HepG2 (cell line): ENCODE measurements around the gene ACP2. TPM values are rescaled to one million over a fixed set of nuclear protein-coding genes. Genes with fewer than 3 reads are reported as not detected.

Experiments used
- ATAC-seq: fragments of 200-7000 bp; cut with Tn5 transposase; 3 replicates; pipeline ENCODE4 v1.9.1; 2020; ENCODE audit warnings: mild to moderate bottlenecking, moderate library complexity
- BruUV-seq: library from RNA; stranded (reverse); fragments of 400-500 nt; replicated peaks from 2 replicates; lab custom pipeline; 2021; lab: Mats Ljungman, UMichigan
- CTCF ChIA-PET: fragments of 300-600 bp; formaldehyde crosslinking; extraction: SDS; loops from one replicate; lab custom pipeline; 2021; ENCODE audit warnings: low total read pairs, inconsistent platforms, low intra/inter-chr PET ratio; lab: Yijun Ruan, JAX
- POLR2A ChIA-PET: fragments of 350-600 bp; sonication (Branson Sonifier 250); formaldehyde crosslinking; loops from one replicate; lab custom pipeline; 2020; ENCODE audit warnings: antibody characterized with exemption, inconsistent platforms; lab: Yijun Ruan, JAX
- DNase-seq: peaks from one replicate; pipeline ENCODE4 v3.0.0-alpha.2; 2015; ENCODE audit warnings: low spot score
- FAIRE-seq: peaks from 3 replicates; lab custom pipeline; 2011; peaks lifted over from hg19 to GRCh38; lab: Jason Lieb, UNC
- H2AFZ ChIP-seq: one replicate; pipeline ENCODE4 v1.6.1; 2011; ENCODE audit warnings: low read length, inconsistent platforms
- H3K27ac ChIP-seq: fragments of 300-600 bp; 3 replicates; pipeline ENCODE4 v1.8.0; 2011; ENCODE audit warnings: mixed run types, mild to moderate bottlenecking, mixed read lengths, low read length, inconsistent platforms; ENCODE audit not compliant: insufficient read depth; ENCODE audit errors: extremely low read length
- H3K27me3 ChIP-seq, 2 experiments: fragments of 200-600 bp in 1 of 2; 2 replicates in 1 of 2; 3 replicates in 1 of 2; pipeline versions ENCODE4 v1.6.0 to v1.8.0; 2011; ENCODE audit warnings: low read length in 2 of 2, mild to moderate bottlenecking in 2 of 2, moderate library complexity in 2 of 2, inconsistent platforms in 1 of 2; ENCODE audit not compliant: insufficient read depth in 2 of 2, control insufficient read depth in 1 of 2
- H3K36me3 ChIP-seq, 2 experiments: fragments of 200-600 bp in 1 of 2; replicated peaks in 1 of 2; 2 replicates in 1 of 2; 3 replicates in 1 of 2; pipeline versions ENCODE4 v1.5.1 to v1.8.0; 2011; ENCODE audit warnings: low read length in 2 of 2, inconsistent platforms in 1 of 2; ENCODE audit not compliant: insufficient read depth in 2 of 2, control insufficient read depth in 1 of 2
- H3K4me1 ChIP-seq: 2 replicates; pipeline ENCODE4 v1.5.1; 2012; ENCODE audit warnings: low read length, inconsistent platforms; ENCODE audit not compliant: insufficient read depth
- H3K4me2 ChIP-seq: 2 replicates; pipeline ENCODE4 v1.6.0; 2011; ENCODE audit warnings: low read depth, low read length, inconsistent platforms
- H3K4me3 ChIP-seq, 3 experiments: fragments of 200-600 bp in 1 of 3; sonication (generic), shearing (Covaris generic) in 1 of 3; replicated peaks in 1 of 3; 2 replicates each; pipeline ENCODE4 v1.5.1; 2011 to 2016; ENCODE audit warnings: low read length in 3 of 3, inconsistent platforms in 2 of 3, low read depth in 2 of 3, mild to moderate bottlenecking in 2 of 3, control low read depth in 1 of 3, mixed read lengths in 1 of 3; ENCODE audit not compliant: insufficient read depth in 1 of 3
- H3K79me2 ChIP-seq: one replicate; pipeline ENCODE4 v1.6.1; 2011; ENCODE audit warnings: low read length, inconsistent platforms; ENCODE audit not compliant: insufficient read depth
- H3K9ac ChIP-seq: 2 replicates; pipeline ENCODE4 v1.6.0; 2011; ENCODE audit warnings: mild to moderate bottlenecking, low read depth, low read length, inconsistent platforms; ENCODE audit not compliant: insufficient read depth
- H3K9me3 ChIP-seq: 2 replicates; pipeline ENCODE4 v1.5.1; 2012; ENCODE audit warnings: mild to moderate bottlenecking, low read length
- H4K20me1 ChIP-seq: 2 replicates; pipeline ENCODE4 v1.6.0; 2011; ENCODE audit warnings: inconsistent platforms, mild to moderate bottlenecking, low read length, moderate library complexity; ENCODE audit not compliant: insufficient read depth
- AGO2 ChIP-seq: fragments of 200-400 bp; formaldehyde crosslinking; optimal IDR thresholded peaks from 2 replicates; pipeline ENCODE3; 2017; ENCODE audit warnings: mild to moderate bottlenecking, low read depth, low read length, moderate library complexity
- MEIS2 ChIP-seq: sonication (generic); formaldehyde crosslinking; IDR thresholded peaks from 2 replicates; pipeline ENCODE4 v1.9.0; 2021; ENCODE audit warnings: mild to moderate bottlenecking, missing genetic modification reagents
- RBFOX2 ChIP-seq: fragments of 200-400 bp; formaldehyde crosslinking; IDR thresholded peaks from 2 replicates; pipeline ENCODE4 v1.6.1; 2017; ENCODE audit warnings: low read depth, mild to moderate bottlenecking, low read length
- ZNF44 ChIP-seq: sonication (generic); formaldehyde crosslinking; IDR thresholded peaks from 2 replicates; pipeline ENCODE4 v1.5.1; 2020; ENCODE audit warnings: mild to moderate bottlenecking, missing genetic modification reagents
- WGBS: methylation state at CpG from one replicate; pipeline ENCODE4 v1.1.6; 2017; ENCODE audit warnings: low lambda C conversion rate; 5-methylcytosine and 5-hydroxymethylcytosine counted together
- in situ Hi-C: cut with HindIII; loops from 2 replicates; pipeline ENCODE4 v1.10.0; 2017; ENCODE audit warnings: low pct_unique_long_range_greater_than_20kb; ENCODE audit not compliant: extremely low pct_ligation_motif_present
- intact Hi-C: fragments of 100-400 bp; cut with micrococcal nuclease; formaldehyde crosslinking; loops from one replicate; pipeline ENCODE4 v1.10.0; 2022; ENCODE audit not compliant: unreplicated experiment
- polyA plus RNA-seq, 8 experiments: library from polyadenylated mRNA; depleted of rRNA in 3 of 8; stranded (reverse) in 7 of 8; unstranded in 1 of 8; fragments of >200 nt; fragmentation: Illumina TruSeq in 4 of 8; extraction: Trizol in 4 of 8; gene quantifications; 2 replicates each; pipeline versions ENCODE4 v1.2.1 to v1.2.3, GENCODE V29; 2011 to 2016; ENCODE audit warnings: low read depth in 4 of 8, missing spikeins in 1 of 8, mixed read lengths in 1 of 8; ENCODE audit not compliant: insufficient read depth in 1 of 8
- total RNA-seq, 5 experiments: library from RNA; depleted of rRNA; stranded (reverse); fragments of >200 nt; fragmentation: Illumina TruSeq; extraction: Trizol; gene quantifications; 2 replicates each; pipeline ENCODE4 v1.2.3, GENCODE V29; 2016; ENCODE audit warnings: low read depth in 1 of 5

The ACP2 gene
- total and polyA plus RNA-seq, 2 of the 13 experiments (the other 11 are each of a cell fraction or from before 2014, with no cell fraction given), result 17.7 to 20.2 TPM

DNA sequence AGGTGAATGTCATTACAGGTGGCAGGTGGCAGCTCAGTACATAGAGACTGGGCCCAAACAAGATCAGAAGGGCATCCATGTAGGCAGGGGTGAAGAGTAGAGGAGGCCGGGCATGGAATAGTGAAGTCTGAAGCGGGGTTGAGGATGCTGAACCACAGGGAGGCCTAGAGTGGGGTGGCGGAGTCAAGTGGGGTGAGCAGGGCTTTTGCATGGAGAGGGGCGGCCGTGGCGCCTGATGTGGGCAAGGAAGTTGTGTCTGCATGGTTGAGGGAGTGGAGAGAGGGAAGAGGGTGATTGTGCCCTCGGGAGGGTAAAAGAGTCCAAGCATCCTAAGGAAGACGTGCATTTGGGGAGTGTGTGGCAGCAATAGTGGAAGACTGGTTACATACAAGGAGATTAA, 19.5 kb downstream of the ACP2 start:
- H4K20me1 ChIP-seq, result no peaks in the 10 kb centered on the region; the same call in 1 of the 2 replicates
- ChIA-PET POLR2A (no interaction called here), CTCF (no interaction called here)
- FAIRE-seq (no peak), ATAC-seq (no peak), DNase-seq (no peak)
- H3K4me2 ChIP-seq, result no peak overlapping the region
- peaks cover 2% of the 10 kb centered on the region for H3K79me2 ChIP-seq
- peaks cover 16% of the 10 kb centered on the region for H3K4me1 ChIP-seq
- H3K27me3 ChIP-seq, result no peaks in the 10 kb centered on the region
- WGBS, result 98% methylated on average over 8 of the region's 8 CpGs
- no peak overlapping the region for H3K4me3 ChIP-seq
- TF ChIP-seq MEIS2 (CRISPR knock-in tag) (no peak), AGO2 (peak; percentile 37)
- intact Hi-C loops, result no loop called here
- H3K36me3 ChIP-seq, result peaks cover 4 to 21% of the 10 kb centered on the region in 2 experiments
- in situ Hi-C loops, result no loop called here
- no peak overlapping the region for H3K9ac ChIP-seq
- BruUV-seq, result no TSS peak
- no peak overlapping the region for H2AFZ ChIP-seq
- H3K9me3 ChIP-seq, result no peaks in the 10 kb centered on the region
- H3K27ac ChIP-seq, result no peak overlapping the region

DNA sequence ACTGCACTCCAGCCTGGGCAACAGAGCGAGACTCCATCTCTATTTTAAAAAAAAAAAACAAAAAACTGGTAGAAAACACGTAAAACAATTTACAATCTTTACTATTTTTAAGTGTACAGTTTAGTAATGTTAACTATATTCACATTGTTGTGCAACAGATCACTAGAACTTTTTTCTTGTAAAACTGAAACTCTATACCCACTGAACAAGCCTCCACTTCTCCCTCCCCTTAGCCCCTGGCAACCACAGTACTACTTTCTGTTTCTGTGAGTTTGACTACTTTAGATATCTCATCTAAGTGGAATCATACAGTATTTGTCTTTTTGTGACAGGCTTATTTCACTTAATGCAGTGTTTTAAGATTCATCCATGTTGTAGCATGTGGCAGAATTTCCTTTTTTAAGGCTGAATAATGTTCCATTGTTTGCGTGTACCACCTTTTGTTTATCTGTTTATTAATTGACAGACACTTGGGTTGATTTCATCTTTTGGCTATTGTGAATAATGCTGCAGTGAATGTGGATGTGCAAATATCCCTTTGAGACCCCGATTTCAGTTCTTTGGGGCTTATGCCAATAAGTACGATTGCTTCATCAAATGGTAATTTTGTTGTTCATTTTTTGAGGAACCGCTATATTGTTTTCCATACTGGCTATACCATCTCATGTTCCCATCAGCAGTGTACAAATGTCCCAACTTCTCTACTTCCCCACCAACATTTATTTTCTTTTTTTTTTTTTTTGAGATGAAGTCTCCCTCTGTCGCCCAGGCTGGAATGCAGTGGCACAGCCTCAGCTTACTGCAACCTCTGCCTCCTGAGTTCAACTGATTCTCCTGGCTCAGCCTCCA, 22.8 kb downstream of the ACP2 start:
- peaks cover 2% of the 10 kb centered on the region for H3K79me2 ChIP-seq
- H3K4me2 ChIP-seq, result no peak overlapping the region
- in situ Hi-C loops, result no loop called here
- POLR2A ChIA-PET, result no interaction called here
- H3K4me1 ChIP-seq, result no peaks in the 10 kb centered on the region
- DNase-seq (no peak), ATAC-seq (no peak), FAIRE-seq (no peak)
- no peak overlapping the region for H2AFZ ChIP-seq
- H3K27me3 ChIP-seq, result no peaks in the 10 kb centered on the region
- CTCF ChIA-PET, result no interaction called here
- H3K36me3 ChIP-seq, result peaks cover 3 to 31% of the 10 kb centered on the region in 2 experiments
- no peaks in the 10 kb centered on the region for H4K20me1 ChIP-seq
- WGBS, result 98% methylated on average over 7 of the region's 7 CpGs
- H3K9me3 ChIP-seq, result no peaks in the 10 kb centered on the region
- H3K4me3 ChIP-seq, result no peak overlapping the region
- intact Hi-C loops, result no loop called here
- H3K27ac ChIP-seq, result no peak overlapping the region
- BruUV-seq, result no TSS peak
- TF ChIP-seq RBFOX2 (0 out of 2 replicates have a peak, but pooled peaks have one; percentile 28), ZNF44 (CRISPR knock-in tag) (no peak)
- no peak overlapping the region for H3K9ac ChIP-seq
